Measurements from ENCODE around the gene RBFOX2. TPM values are rescaled to one million over a fixed set of nuclear protein-coding genes. Genes with fewer than 3 reads are reported as not detected.

The RBFOX2 gene
- total and polyA plus RNA-seq, 2 of the 8 experiments (the other 6 are each of a cell fraction or from before 2014, with no cell fraction given), result 121 to 122 TPM

GRCh38 chr22:35844886-35845285 lies 183.7 kb downstream of the RBFOX2 start (continued):
- no peak for TF ChIP-seq GTF2F1 (IDR thresholded peaks at IDR 0.05; ENCODE audit: borderline replicate concordance, low read depth, low read length)
- no peak for TF ChIP-seq SP4 (IDR thresholded peaks at IDR 0.05; ENCODE audit: low read length)
- TF ChIP-seq TAF7 (optimal IDR thresholded peaks at IDR 0.05; ENCODE audit: borderline replicate concordance, low read depth, low read length), result no peak
- no peak for TF ChIP-seq CBX5 (IDR thresholded peaks at IDR 0.05; ENCODE audit: low read depth, low read length)
- TF ChIP-seq CEBPB (IDR thresholded peaks at IDR 0.05; ENCODE audit: low read depth, low read length), result no peak
- TF ChIP-seq FOSL1 (IDR thresholded peaks at IDR 0.05; ENCODE audit: insufficient read depth, low read depth, low read length), result no peak
- no peak for TF ChIP-seq POLR2AphosphoS5 (IDR thresholded peaks at IDR 0.05; ENCODE audit: low read depth, low read length)
- no peak for TF ChIP-seq CHD7 (IDR thresholded peaks at IDR 0.05; ENCODE audit: insufficient replicate concordance, low read length)
- TF ChIP-seq TEAD4 (IDR thresholded peaks at IDR 0.05; ENCODE audit: low read depth, low read length), result no peak

All from H1 (cell line).